Smooth muscle cell (in vitro differentiated cells): ENCODE measurements around the gene SETBP1. TPM values are rescaled to one million over a fixed set of nuclear protein-coding genes. Genes with fewer than 3 reads are reported as not detected.

Experiments
- DNase-seq: peaks from one replicate; lab custom pipeline; 2025; ENCODE audit not compliant: unreplicated experiment; lab: John Stamatoyannopoulos, UW
- H2AFZ ChIP-seq: fragments of 200-600 bp; sonication (generic); 2 replicates; pipeline ENCODE4 v1.6.0; 2016; ENCODE audit warnings: antibody characterized with exemption, low read depth, mild to moderate bottlenecking
- H3F3A ChIP-seq: fragments of 200-600 bp; sonication (generic); 2 replicates; pipeline ENCODE4 v1.6.0; 2017; ENCODE audit warnings: antibody characterized with exemption, low read depth
- H3K27ac ChIP-seq: fragments of 200-600 bp; sonication (generic); 2 replicates; pipeline ENCODE4 v1.5.1; 2016; ENCODE audit warnings: low read depth, mild to moderate bottlenecking
- H3K27me3 ChIP-seq: fragments of 200-600 bp; sonication (generic); 2 replicates; pipeline ENCODE4 v1.6.1; 2016; ENCODE audit warnings: low read depth, mild to moderate bottlenecking
- H3K36me3 ChIP-seq: fragments of 200-600 bp; sonication (generic); 2 replicates; pipeline ENCODE4 v1.5.1; 2016; ENCODE audit warnings: low read depth
- H3K4me1 ChIP-seq: fragments of 200-600 bp; sonication (generic); 2 replicates; pipeline ENCODE4 v1.5.1; 2016; ENCODE audit warnings: low read depth
- H3K4me2 ChIP-seq: fragments of 200-600 bp; sonication (generic); 2 replicates; pipeline ENCODE4 v1.6.0; 2016; ENCODE audit warnings: mild to moderate bottlenecking
- H3K4me3 ChIP-seq: fragments of 200-600 bp; sonication (generic); 2 replicates; pipeline ENCODE4 v1.5.1; 2016; ENCODE audit warnings: mild to moderate bottlenecking
- H3K79me2 ChIP-seq: fragments of 200-600 bp; sonication (generic); 2 replicates; pipeline ENCODE4 v1.6.0; 2016; ENCODE audit warnings: low read depth, mild to moderate bottlenecking
- H3K9ac ChIP-seq: fragments of 200-600 bp; sonication (generic); 2 replicates; pipeline ENCODE4 v1.6.0; 2016; ENCODE audit warnings: low read depth
- H3K9me3 ChIP-seq: fragments of 200-600 bp; sonication (generic); replicated peaks from 2 replicates; pipeline ENCODE4 v1.5.1; 2016; ENCODE audit warnings: low read depth
- H4K20me1 ChIP-seq: fragments of 200-600 bp; sonication (generic); 2 replicates; pipeline ENCODE4 v1.6.0; 2016; ENCODE audit warnings: low read depth
- CTCF ChIP-seq: fragments of 200-600 bp; sonication (generic); IDR thresholded peaks from 2 replicates; pipeline ENCODE4 v1.5.1; 2017; ENCODE audit warnings: borderline replicate concordance, mild to moderate bottlenecking, antibody characterized with exemption; ENCODE audit not compliant: insufficient read depth, poor library complexity, severe bottlenecking
- WGBS: methylation state at CpG from one replicate; pipeline ENCODE4 v1.1.7; 2016; ENCODE audit warnings: low lambda C conversion rate; 5-methylcytosine and 5-hydroxymethylcytosine counted together
- polyA plus RNA-seq: library from polyadenylated mRNA; unstranded; fragments of >200 nt; fragmentation: Nextera tagmentation; extraction: Ambion mirVana; gene quantifications from 2 replicates; pipeline ENCODE4 v1.2.1, GENCODE V29; 2016
- total RNA-seq: library from RNA; depleted of rRNA; stranded (reverse); fragments of >200 nt; gene quantifications from 2 replicates; pipeline ENCODE4 v1.2.3, GENCODE V29; 2014

The SETBP1 gene
- total and polyA plus RNA-seq, 2 experiments from 2014 or later, result 6.1 to 17.7 TPM

DNA sequence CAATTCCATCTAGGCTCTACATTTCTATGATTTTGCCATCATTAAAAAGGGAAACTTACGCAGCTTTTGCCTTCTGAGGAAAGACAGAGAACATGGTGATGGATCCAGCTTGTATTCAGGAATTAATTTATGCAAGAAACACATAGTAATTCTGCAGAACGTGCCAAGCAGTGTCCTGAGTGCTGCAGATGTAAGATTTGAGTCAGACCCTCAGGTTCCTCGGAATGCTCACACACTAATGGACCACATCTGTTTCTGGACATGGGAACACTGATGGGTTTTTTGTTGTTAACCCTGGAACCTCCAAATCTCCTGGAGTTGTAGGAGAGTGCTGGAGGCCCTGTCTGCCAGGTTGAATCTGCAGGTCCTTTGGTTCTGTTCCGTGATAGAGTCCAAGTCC lies 132.9 kb downstream of the SETBP1 start:
- WGBS, result 93% methylated on average over 4 of the region's 4 CpGs
- H3K27ac ChIP-seq, result no peak overlapping the region
- H3K4me2 ChIP-seq, result no peak overlapping the region
- no peak for TF ChIP-seq CTCF
- peaks cover 11% of the 10 kb centered on the region for H3K79me2 ChIP-seq
- H3K36me3 ChIP-seq, result no peaks in the 10 kb centered on the region
- no peak overlapping the region for H2AFZ ChIP-seq
- peaks cover 11% of the 10 kb centered on the region for H3K4me1 ChIP-seq
- no peak overlapping the region for H3K9ac ChIP-seq
- H3K27me3 ChIP-seq, result no peaks in the 10 kb centered on the region
- DNase-seq, result no peak
- H3F3A ChIP-seq, result no peaks in the 10 kb centered on the region
- no peaks in the 10 kb centered on the region for H3K9me3 ChIP-seq
- H3K4me3 ChIP-seq, result no peak overlapping the region
- no peaks in the 10 kb centered on the region for H4K20me1 ChIP-seq

GRCh38 chr18:44815108-44815507 lies 134.4 kb downstream of the SETBP1 start:
- Histone ChIP-seq H3K9me3 (no peaks in the 10 kb centered on the region), H3K4me2 (no peak overlapping the region), H3K4me1 (peaks cover 11% of the 10 kb centered on the region), H3K79me2 (peaks cover 20% of the 10 kb centered on the region), H3K27me3 (no peaks in the 10 kb centered on the region), H3K9ac (no peak overlapping the region), H3F3A (no peaks in the 10 kb centered on the region), H4K20me1 (no peaks in the 10 kb centered on the region), H2AFZ (no peak overlapping the region), H3K36me3 (no peaks in the 10 kb centered on the region), H3K27ac (no peak overlapping the region), H3K4me3 (no peak overlapping the region)
- no peak for DNase-seq
- TF ChIP-seq CTCF, result no peak
- 96% methylated on average over 6 of the region's 6 CpGs for WGBS

DNA sequence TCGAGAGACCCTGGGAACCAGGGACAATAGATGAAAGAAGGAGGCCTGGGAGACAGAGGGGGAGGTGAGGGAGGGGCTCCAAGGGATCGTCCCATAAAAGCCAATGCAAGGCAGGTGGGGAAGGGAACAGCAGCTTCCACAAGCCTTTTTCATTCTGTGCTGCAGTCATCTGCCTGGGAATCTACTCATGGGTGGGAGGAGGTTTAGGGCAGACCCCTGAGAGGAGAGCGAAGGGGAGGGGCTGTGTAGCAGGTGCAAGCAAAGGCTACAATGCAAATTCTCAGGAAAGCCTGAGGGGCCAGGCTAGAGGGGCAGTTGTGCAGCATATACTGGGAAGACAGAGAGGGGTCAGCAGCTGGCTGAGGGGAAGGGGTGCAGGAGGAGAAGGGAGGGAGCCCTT lies 135.4 kb downstream of the SETBP1 start:
- 77% methylated on average over 3 of the region's 3 CpGs for WGBS
- Histone ChIP-seq H3F3A (no peaks in the 10 kb centered on the region), H3K27ac (no peak overlapping the region), H3K9me3 (no peaks in the 10 kb centered on the region), H3K27me3 (no peaks in the 10 kb centered on the region), H3K4me2 (no peak overlapping the region), H4K20me1 (no peaks in the 10 kb centered on the region), H3K79me2 (peaks cover 22% of the 10 kb centered on the region), H3K4me1 (peaks cover 11% of the 10 kb centered on the region), H3K36me3 (no peaks in the 10 kb centered on the region), H3K4me3 (no peak overlapping the region), H3K9ac (no peak overlapping the region), H2AFZ (no peak overlapping the region)
- no peak for TF ChIP-seq CTCF
- DNase-seq, result no peak

DNA sequence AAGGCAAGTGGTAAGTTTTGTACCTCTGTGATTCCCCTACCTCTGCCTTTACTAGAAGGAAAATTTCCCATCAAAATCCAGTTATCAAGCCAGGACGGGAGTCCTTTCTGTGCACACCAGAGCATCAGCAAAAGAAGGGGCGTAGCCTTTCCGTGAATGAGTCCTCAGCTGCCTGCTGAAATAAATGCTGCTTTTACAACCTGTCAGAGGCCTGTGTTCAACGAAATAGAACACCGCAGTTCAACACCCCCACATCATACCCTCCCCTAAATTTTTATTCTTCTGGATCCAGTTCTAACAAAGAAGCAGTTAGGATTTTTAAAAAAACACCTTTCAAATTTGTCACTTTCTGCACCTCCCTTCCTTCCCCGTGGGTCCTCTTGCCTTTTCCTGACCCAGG lies 135.8 kb downstream of the SETBP1 start:
- Histone ChIP-seq H3K36me3 (no peaks in the 10 kb centered on the region), H3K9ac (no peak overlapping the region), H3K4me3 (no peak overlapping the region), H3K4me1 (peaks cover 11% of the 10 kb centered on the region), H3F3A (no peaks in the 10 kb centered on the region), H3K4me2 (no peak overlapping the region), H2AFZ (no peak overlapping the region), H3K79me2 (peaks cover 22% of the 10 kb centered on the region), H3K27ac (no peak overlapping the region), H3K9me3 (no peaks in the 10 kb centered on the region), H3K27me3 (no peaks in the 10 kb centered on the region), H4K20me1 (no peaks in the 10 kb centered on the region)
- no peak for TF ChIP-seq CTCF
- DNase-seq, result no peak
- 88% methylated on average over 6 of the region's 6 CpGs for WGBS
